SK-N-SH (cell line): ENCODE data around the gene ZKSCAN1. TPM values are rescaled to one million over a fixed set of nuclear protein-coding genes. Genes with fewer than 3 reads are reported as not detected.

Experiments
- CTCF ChIA-PET: fragments of 300-600, 350-600 bp; formaldehyde crosslinking; extraction: SDS; loops from one replicate; lab custom pipeline; 2021; lab: Yijun Ruan, JAX
- POLR2A ChIA-PET: fragments of 350-600 bp; sonication (Branson Sonifier 250); formaldehyde crosslinking; extraction: SDS; loops from one replicate; lab custom pipeline; 2020; ENCODE audit warnings: antibody characterized with exemption, inconsistent platforms; lab: Yijun Ruan, JAX
- DNase-seq: peaks from one replicate; pipeline ENCODE4 v3.0.0; 2012
- H2AFZ ChIP-seq: fragments of 200-600 bp; sonication (generic); 2 replicates; pipeline ENCODE4 v1.8.1; 2016; ENCODE audit warnings: antibody characterized with exemption, mild to moderate bottlenecking, low read depth
- H3F3A ChIP-seq: fragments of 200-600 bp; sonication (generic); replicated peaks from 2 replicates; pipeline ENCODE3; 2016; ENCODE audit warnings: antibody characterized with exemption, mild to moderate bottlenecking; ENCODE audit not compliant: insufficient read depth
- H3K27ac ChIP-seq, 2 experiments: fragments of 200-500 bp in 1 of 2; fragments of 200-600 bp in 1 of 2; sonication (Bioruptor generic) in 1 of 2; sonication (generic), shearing (Covaris generic) in 1 of 2; 2 replicates each; pipeline versions ENCODE4 v1.5.1 to v1.6.1; 2014 to 2016; ENCODE audit warnings: low read depth in 2 of 2, inconsistent platforms in 1 of 2, low read length in 1 of 2, mild to moderate bottlenecking in 1 of 2, mixed read lengths in 1 of 2
- H3K27me3 ChIP-seq: fragments of 200-600 bp; sonication (generic), shearing (Covaris generic); 2 replicates; pipeline ENCODE4 v1.6.1; 2016; ENCODE audit warnings: mixed run types; ENCODE audit not compliant: insufficient read depth
- H3K36me3 ChIP-seq, 2 experiments: fragments of 200-500 bp in 1 of 2; fragments of 200-600 bp in 1 of 2; sonication (Bioruptor generic) in 1 of 2; sonication (generic) in 1 of 2; replicated peaks in 1 of 2; 2 replicates each; pipeline versions ENCODE3 to v1.5.1; 2014 to 2016; ENCODE audit warnings: low read length in 1 of 2, mild to moderate bottlenecking in 1 of 2; ENCODE audit not compliant: insufficient read depth in 2 of 2, control insufficient read depth in 1 of 2
- H3K4me1 ChIP-seq, 2 experiments: fragments of 200-500 bp in 1 of 2; fragments of 200-600 bp in 1 of 2; sonication (Bioruptor generic) in 1 of 2; sonication (generic), shearing (Covaris generic) in 1 of 2; 2 replicates each; pipeline versions ENCODE4 v1.5.1 to v1.6.1; 2014 to 2016; ENCODE audit warnings: low read depth in 1 of 2, low read length in 1 of 2, mixed run types in 1 of 2; ENCODE audit not compliant: insufficient read depth in 2 of 2, control insufficient read depth in 1 of 2
- H3K4me2 ChIP-seq: fragments of 200-600 bp; sonication (generic), shearing (Covaris generic); 2 replicates; pipeline ENCODE4 v1.6.1; 2017; ENCODE audit warnings: mixed run types
- H3K4me3 ChIP-seq, 2 experiments: fragments of 200-500 bp in 1 of 2; fragments of 200-600 bp in 1 of 2; sonication (Bioruptor generic) in 1 of 2; sonication (generic), shearing (Covaris generic) in 1 of 2; 2 replicates each; pipeline versions ENCODE4 v1.5.1 to v1.8.1; 2014 to 2016; ENCODE audit warnings: low read depth in 2 of 2, inconsistent platforms in 1 of 2, low read length in 1 of 2, mild to moderate bottlenecking in 1 of 2, mixed read lengths in 1 of 2, moderate library complexity in 1 of 2
- H3K79me2 ChIP-seq: fragments of 200-600 bp; sonication (generic); 2 replicates; pipeline ENCODE4 v1.8.1; 2017; ENCODE audit warnings: mild to moderate bottlenecking; ENCODE audit not compliant: insufficient read depth
- H3K9ac ChIP-seq: fragments of 200-600 bp; sonication (generic); 2 replicates; pipeline ENCODE4 v1.6.1; 2017; ENCODE audit warnings: mixed run types
- H3K9me2 ChIP-seq: fragments of 200-600 bp; sonication (generic); 2 replicates; pipeline ENCODE4 v1.6.1; 2017; ENCODE audit warnings: mixed run types
- H3K9me3 ChIP-seq: fragments of 200-600 bp; sonication (generic); 2 replicates; pipeline ENCODE4 v1.6.1; 2017; ENCODE audit warnings: mixed run types, mild to moderate bottlenecking, moderate library complexity
- H4K20me1 ChIP-seq: fragments of 200-600 bp; sonication (generic); 2 replicates; pipeline ENCODE4 v1.6.1; 2017; ENCODE audit warnings: mild to moderate bottlenecking, mixed run types; ENCODE audit not compliant: insufficient read depth
- CHD2 ChIP-seq: fragments of 150-350 bp; IDR thresholded peaks from 2 replicates; pipeline ENCODE4 v1.6.1; 2018; ENCODE audit warnings: low read length; ENCODE audit not compliant: partially characterized antibody
- ELF1 ChIP-seq: IDR thresholded peaks from 2 replicates; pipeline ENCODE4 v1.4.0; 2012
- EZH2phosphoT487 ChIP-seq: fragments of 200-600 bp; sonication (generic); IDR thresholded peaks from 2 replicates; pipeline ENCODE4 v1.6.1; 2017; ENCODE audit warnings: low read depth, mixed run types, mild to moderate bottlenecking, antibody characterized with exemption, moderate library complexity, borderline replicate concordance
- FOSL2 ChIP-seq: IDR thresholded peaks from 2 replicates; pipeline ENCODE4 v1.4.0; 2012; ENCODE audit warnings: low read depth, mild to moderate bottlenecking, moderate library complexity, borderline replicate concordance
- FOXM1 ChIP-seq: IDR thresholded peaks from 2 replicates; pipeline ENCODE4 v1.4.0; 2012; ENCODE audit warnings: low read depth, mild to moderate bottlenecking
- GABPA ChIP-seq: IDR thresholded peaks from 2 replicates; pipeline ENCODE4 v1.4.0; 2012; ENCODE audit warnings: low read depth, mild to moderate bottlenecking
- GATA2 ChIP-seq: sonication (generic); formaldehyde crosslinking; IDR thresholded peaks from 2 replicates; pipeline ENCODE4 v1.5.0; 2020; ENCODE audit warnings: mild to moderate bottlenecking, missing genetic modification reagents
- MXI1 ChIP-seq: IDR thresholded peaks from 2 replicates; pipeline ENCODE4 v1.6.1; 2012; ENCODE audit warnings: mild to moderate bottlenecking, low read depth, low read length, improper control_type of control experiment
- POLR2AphosphoS5 ChIP-seq: IDR thresholded peaks from 2 replicates; pipeline ENCODE4 v1.6.1; 2012; ENCODE audit warnings: low read depth, low read length
- RCOR1 ChIP-seq: fragments of 150-350 bp; IDR thresholded peaks from 2 replicates; pipeline ENCODE4 v1.6.1; 2017; ENCODE audit warnings: antibody characterized with exemption, low read length
- SIN3A ChIP-seq: IDR thresholded peaks from 2 replicates; pipeline ENCODE4 v1.6.1; 2012; ENCODE audit warnings: low read depth, mild to moderate bottlenecking, low read length, moderate library complexity, borderline replicate concordance
- TCF12 ChIP-seq: IDR thresholded peaks from 2 replicates; pipeline ENCODE4 v1.4.0; 2012
- YY1 ChIP-seq: IDR thresholded peaks from 2 replicates; pipeline ENCODE4 v1.4.0; 2012; ENCODE audit warnings: low read depth, mild to moderate bottlenecking
- WGBS: methylation state at CpG from one replicate; pipeline ENCODE4 v1.1.6; 2017; ENCODE audit warnings: low lambda C conversion rate; 5-methylcytosine and 5-hydroxymethylcytosine counted together
- polyA plus RNA-seq, 3 experiments: library from polyadenylated mRNA; depleted of rRNA; stranded (reverse); fragments of >200 nt; gene quantifications; 2 replicates each; pipeline ENCODE4 v1.2.3, GENCODE V29; 2012
- TF ChIP-seq, protein P1 (sequence below): IDR thresholded peaks from 2 replicates; pipeline ENCODE4 v1.4.0; 2012; ENCODE audit warnings: low read depth, borderline replicate concordance
- TF ChIP-seq, protein P2 (sequence below): fragments of 150-350 bp; IDR thresholded peaks from 2 replicates; pipeline ENCODE4 v1.6.1; 2016; ENCODE audit warnings: mild to moderate bottlenecking, low read depth, low read length
- TF ChIP-seq, protein P3 (sequence below): IDR thresholded peaks from 2 replicates; pipeline ENCODE4; 2012
- TF ChIP-seq, protein P4 (sequence below): IDR thresholded peaks from 2 replicates; pipeline ENCODE4 v1.4.0; 2012; ENCODE audit warnings: low read depth
- TF ChIP-seq, protein P5 (sequence below): fragments of 200-600 bp; sonication (generic); IDR thresholded peaks from 2 replicates; pipeline ENCODE4 v1.6.1; 2017; ENCODE audit warnings: antibody characterized with exemption, mild to moderate bottlenecking, moderate library complexity

The ZKSCAN1 gene
- polyA plus RNA-seq, 1 of the 3 experiments (the other 2 are of a cell fraction), result 21.1 TPM

DNA sequence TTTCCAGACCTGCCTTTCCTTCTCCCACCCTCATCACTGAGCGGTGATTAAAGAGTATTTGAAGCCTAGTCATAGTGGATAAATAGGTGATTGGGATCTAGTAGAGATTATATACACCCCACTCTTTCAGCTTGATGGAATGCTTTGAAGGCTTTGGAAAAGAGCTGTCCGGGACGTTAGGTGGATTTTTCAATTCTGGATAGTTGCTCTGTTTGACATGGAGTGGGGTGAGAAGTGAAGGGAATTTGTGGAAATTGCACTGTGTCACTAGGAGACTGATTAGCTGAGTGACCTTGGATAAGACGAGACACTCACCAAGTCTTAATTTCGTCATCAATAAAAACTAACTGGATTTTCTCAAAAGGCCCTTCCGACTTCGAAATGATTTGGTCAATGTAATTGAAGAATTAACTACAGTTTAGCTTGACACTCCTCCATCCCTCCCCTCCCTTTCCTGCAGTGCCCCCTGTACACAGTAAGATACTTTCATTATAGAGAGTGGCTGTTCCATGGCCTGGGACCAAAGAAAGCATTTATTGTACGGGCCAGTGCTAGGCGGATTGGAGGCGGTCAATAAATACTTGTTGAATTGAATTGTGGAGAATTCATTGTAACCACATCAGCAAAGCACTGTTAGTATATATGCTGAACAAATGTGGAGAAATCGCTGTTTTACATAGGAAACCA, 962 bp downstream of the ZKSCAN1 start:
- Histone ChIP-seq H3K79me2 (peaks cover 58% of the 10 kb centered on the region), H3F3A (no peaks in the 10 kb centered on the region), H3K4me1 (peaks cover 0 to 12% of the 10 kb centered on the region in 2 experiments; a peak in 3 of 4 replicates), H3K9me3 (no peaks in the 10 kb centered on the region), H3K4me3 (peak overlapping the region; percentile 78 to 89), H2AFZ (no peak overlapping the region), H3K27ac (peak overlapping the region; percentile 78 to 85), H3K27me3 (no peaks in the 10 kb centered on the region), H4K20me1 (peaks cover 47% of the 10 kb centered on the region), H3K9ac (peak overlapping the region; percentile 99), H3K36me3 (peaks cover 5 to 13% of the 10 kb centered on the region in 2 experiments), H3K4me2 (peak overlapping the region; percentile 76), H3K9me2 (no peaks in the 10 kb centered on the region)
- ChIA-PET POLR2A (interaction anchor here (0.6 to 3.5 kb wide), 9 partner anchors 10 to 84 kb away, joined by 3 to 24 read pairs (median 4); partner anchors contain the start of genes AP4M1, MCM7 and ZSCAN21), CTCF (interaction anchor here (0.7 to 7.3 kb wide), 6 partner anchors 19 to 116 kb away, joined by 4 to 59 read pairs (median 6); partner anchors contain the start of gene ZSCAN21)
- TF ChIP-seq, protein P1, sequence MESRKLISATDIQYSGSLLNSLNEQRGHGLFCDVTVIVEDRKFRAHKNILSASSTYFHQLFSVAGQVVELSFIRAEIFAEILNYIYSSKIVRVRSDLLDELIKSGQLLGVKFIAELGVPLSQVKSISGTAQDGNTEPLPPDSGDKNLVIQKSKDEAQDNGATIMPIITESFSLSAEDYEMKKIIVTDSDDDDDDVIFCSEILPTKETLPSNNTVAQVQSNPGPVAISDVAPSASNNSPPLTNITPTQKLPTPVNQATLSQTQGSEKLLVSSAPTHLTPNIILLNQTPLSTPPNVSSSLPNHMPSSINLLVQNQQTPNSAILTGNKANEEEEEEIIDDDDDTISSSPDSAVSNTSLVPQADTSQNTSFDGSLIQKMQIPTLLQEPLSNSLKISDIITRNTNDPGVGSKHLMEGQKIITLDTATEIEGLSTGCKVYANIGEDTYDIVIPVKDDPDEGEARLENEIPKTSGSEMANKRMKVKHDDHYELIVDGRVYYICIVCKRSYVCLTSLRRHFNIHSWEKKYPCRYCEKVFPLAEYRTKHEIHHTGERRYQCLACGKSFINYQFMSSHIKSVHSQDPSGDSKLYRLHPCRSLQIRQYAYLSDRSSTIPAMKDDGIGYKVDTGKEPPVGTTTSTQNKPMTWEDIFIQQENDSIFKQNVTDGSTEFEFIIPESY, result no peak
- TF ChIP-seq FOXM1, result no peak
- TF ChIP-seq EZH2phosphoT487, result no peak
- TF ChIP-seq GABPA, result no peak
- no peak for TF ChIP-seq GATA2 (CRISPR knock-in tag)
- 0 out of 2 replicates have a peak, but pooled peaks have one; percentile 22 for TF ChIP-seq POLR2AphosphoS5
- peak; percentile 23; the same call in 1 of the 2 replicates for TF ChIP-seq SIN3A
- TF ChIP-seq ELF1, result no peak
- 0 out of 2 replicates have a peak, but pooled peaks have one; percentile 15 for TF ChIP-seq MXI1
- WGBS, result 9% methylated on average over 11 of the region's 11 CpGs
- peak; percentile 72 for DNase-seq

DNA sequence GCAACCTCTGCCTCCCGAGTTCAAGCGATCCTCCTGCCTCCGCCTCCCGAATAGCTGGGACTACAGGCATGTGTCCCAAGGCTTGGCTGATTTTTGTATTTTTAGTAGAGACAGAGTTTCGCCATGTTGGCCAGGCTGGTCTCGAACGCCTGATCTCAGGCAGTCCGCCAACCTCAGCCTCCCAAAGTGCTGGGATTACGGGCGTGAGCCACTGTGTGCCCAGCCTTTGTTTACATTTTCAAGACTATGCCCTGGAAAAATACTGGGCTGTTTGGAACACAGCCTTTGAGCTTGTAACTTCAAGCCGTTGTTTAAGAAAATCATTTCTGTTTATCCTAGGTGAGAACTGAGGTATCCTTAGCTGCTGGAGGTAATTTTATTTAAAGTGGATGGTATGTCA, 1.9 kb downstream of the ZKSCAN1 start:
- Histone ChIP-seq H3K4me1 (peaks cover 0 to 12% of the 10 kb centered on the region in 2 experiments; a peak in 3 of 4 replicates), H2AFZ (no peak overlapping the region), H3K4me2 (peak overlapping the region; percentile 76), H3K36me3 (peaks cover 6 to 22% of the 10 kb centered on the region in 2 experiments), H3K9me3 (no peaks in the 10 kb centered on the region), H3F3A (no peaks in the 10 kb centered on the region), H3K9me2 (no peaks in the 10 kb centered on the region), H3K27ac (no peak overlapping the region), H3K79me2 (peaks cover 67% of the 10 kb centered on the region), H4K20me1 (peaks cover 56% of the 10 kb centered on the region), H3K4me3 (peak overlapping the region in 1 of 2 experiments; percentile 20; a peak in 1 of 4 replicates), H3K27me3 (no peaks in the 10 kb centered on the region), H3K9ac (no peak overlapping the region; the same call in 1 of the 2 replicates)
- ChIA-PET CTCF (interaction anchor here (1.1 to 7.3 kb wide), 6 partner anchors 12 to 115 kb away, joined by 3 to 59 read pairs (median 4); partner anchors contain the start of gene ZSCAN21), POLR2A (interaction anchor here (2.7 to 3.5 kb wide), 2 partner anchors 20 to 33 kb away, joined by 21 to 24 read pairs; partner anchors contain the start of gene ZSCAN21)
- TF ChIP-seq FOXM1 (no peak), RCOR1 (no peak), YY1 (no peak), FOSL2 (no peak), EZH2phosphoT487 (no peak), CHD2 (no peak), TCF12 (no peak), GATA2 (CRISPR knock-in tag) (no peak), ELF1 (no peak)
- TF ChIP-seq, protein P2, sequence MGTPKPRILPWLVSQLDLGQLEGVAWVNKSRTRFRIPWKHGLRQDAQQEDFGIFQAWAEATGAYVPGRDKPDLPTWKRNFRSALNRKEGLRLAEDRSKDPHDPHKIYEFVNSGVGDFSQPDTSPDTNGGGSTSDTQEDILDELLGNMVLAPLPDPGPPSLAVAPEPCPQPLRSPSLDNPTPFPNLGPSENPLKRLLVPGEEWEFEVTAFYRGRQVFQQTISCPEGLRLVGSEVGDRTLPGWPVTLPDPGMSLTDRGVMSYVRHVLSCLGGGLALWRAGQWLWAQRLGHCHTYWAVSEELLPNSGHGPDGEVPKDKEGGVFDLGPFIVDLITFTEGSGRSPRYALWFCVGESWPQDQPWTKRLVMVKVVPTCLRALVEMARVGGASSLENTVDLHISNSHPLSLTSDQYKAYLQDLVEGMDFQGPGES, result no peak
- TF ChIP-seq, protein P3, sequence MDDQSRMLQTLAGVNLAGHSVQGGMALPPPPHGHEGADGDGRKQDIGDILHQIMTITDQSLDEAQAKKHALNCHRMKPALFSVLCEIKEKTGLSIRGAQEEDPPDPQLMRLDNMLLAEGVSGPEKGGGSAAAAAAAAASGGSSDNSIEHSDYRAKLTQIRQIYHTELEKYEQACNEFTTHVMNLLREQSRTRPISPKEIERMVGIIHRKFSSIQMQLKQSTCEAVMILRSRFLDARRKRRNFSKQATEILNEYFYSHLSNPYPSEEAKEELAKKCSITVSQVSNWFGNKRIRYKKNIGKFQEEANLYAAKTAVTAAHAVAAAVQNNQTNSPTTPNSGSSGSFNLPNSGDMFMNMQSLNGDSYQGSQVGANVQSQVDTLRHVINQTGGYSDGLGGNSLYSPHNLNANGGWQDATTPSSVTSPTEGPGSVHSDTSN, result no peak
- TF ChIP-seq, protein P4, sequence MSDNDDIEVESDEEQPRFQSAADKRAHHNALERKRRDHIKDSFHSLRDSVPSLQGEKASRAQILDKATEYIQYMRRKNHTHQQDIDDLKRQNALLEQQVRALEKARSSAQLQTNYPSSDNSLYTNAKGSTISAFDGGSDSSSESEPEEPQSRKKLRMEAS, result no peak
- TF ChIP-seq, protein P5, sequence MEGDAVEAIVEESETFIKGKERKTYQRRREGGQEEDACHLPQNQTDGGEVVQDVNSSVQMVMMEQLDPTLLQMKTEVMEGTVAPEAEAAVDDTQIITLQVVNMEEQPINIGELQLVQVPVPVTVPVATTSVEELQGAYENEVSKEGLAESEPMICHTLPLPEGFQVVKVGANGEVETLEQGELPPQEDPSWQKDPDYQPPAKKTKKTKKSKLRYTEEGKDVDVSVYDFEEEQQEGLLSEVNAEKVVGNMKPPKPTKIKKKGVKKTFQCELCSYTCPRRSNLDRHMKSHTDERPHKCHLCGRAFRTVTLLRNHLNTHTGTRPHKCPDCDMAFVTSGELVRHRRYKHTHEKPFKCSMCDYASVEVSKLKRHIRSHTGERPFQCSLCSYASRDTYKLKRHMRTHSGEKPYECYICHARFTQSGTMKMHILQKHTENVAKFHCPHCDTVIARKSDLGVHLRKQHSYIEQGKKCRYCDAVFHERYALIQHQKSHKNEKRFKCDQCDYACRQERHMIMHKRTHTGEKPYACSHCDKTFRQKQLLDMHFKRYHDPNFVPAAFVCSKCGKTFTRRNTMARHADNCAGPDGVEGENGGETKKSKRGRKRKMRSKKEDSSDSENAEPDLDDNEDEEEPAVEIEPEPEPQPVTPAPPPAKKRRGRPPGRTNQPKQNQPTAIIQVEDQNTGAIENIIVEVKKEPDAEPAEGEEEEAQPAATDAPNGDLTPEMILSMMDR, result no peak
- DNase-seq, result no peak
- WGBS, result 86% methylated on average over 11 of the region's 11 CpGs
